Large intestine (tissue), 3 donors: ENCODE data around the gene LRRC1. TPM values are rescaled to one million over a fixed set of nuclear protein-coding genes. Genes with fewer than 3 reads are reported as not detected.
"Not testable (repeated sequence)": the region's sequence is repeated elsewhere in the genome, so short reads cannot be mapped to it uniquely, and the experiment has no call there.

ENCODE experiments used
- DNase-seq, 2 donors: peaks; one replicate each; pipeline versions ENCODE4 v3.0.0 to v3.0.0-alpha.2; 2013
- H3K27ac ChIP-seq: one replicate; pipeline ENCODE4 v1.5.1; 2013; ENCODE audit warnings: low read length
- H3K27me3 ChIP-seq: 2 replicates; pipeline ENCODE4 v1.6.1; 2013; ENCODE audit warnings: low read length; ENCODE audit not compliant: control insufficient read depth, insufficient read depth
- H3K36me3 ChIP-seq: 2 replicates; pipeline ENCODE4 v1.6.1; 2013; ENCODE audit warnings: low read length; ENCODE audit not compliant: control insufficient read depth, insufficient read depth
- H3K4me1 ChIP-seq: one replicate; pipeline ENCODE4 v1.6.1; 2013; ENCODE audit warnings: low read length; ENCODE audit not compliant: control insufficient read depth, insufficient read depth
- H3K4me3 ChIP-seq: one replicate; pipeline ENCODE4 v1.5.1; 2013; ENCODE audit warnings: low read length
- H3K9me3 ChIP-seq: one replicate; pipeline ENCODE4 v1.6.1; 2013; ENCODE audit warnings: mild to moderate bottlenecking, low read depth, low read length, moderate library complexity; ENCODE audit not compliant: control insufficient read depth
- WGBS: methylation state at CpG from one replicate; pipeline ENCODE4 v1.1.5; 2013; ENCODE audit warnings: low lambda C conversion rate; ENCODE audit not compliant: insufficient coverage; 5-methylcytosine and 5-hydroxymethylcytosine counted together
- polyA plus RNA-seq: library from polyadenylated mRNA; unstranded; fragments of 120-200 nt; gene quantifications from one replicate; pipeline ENCODE4 v1.2.1, GENCODE V29; 2013

LRRC1 gene
- polyA plus RNA-seq, 1 donor, result 40.6 TPM

DNA sequence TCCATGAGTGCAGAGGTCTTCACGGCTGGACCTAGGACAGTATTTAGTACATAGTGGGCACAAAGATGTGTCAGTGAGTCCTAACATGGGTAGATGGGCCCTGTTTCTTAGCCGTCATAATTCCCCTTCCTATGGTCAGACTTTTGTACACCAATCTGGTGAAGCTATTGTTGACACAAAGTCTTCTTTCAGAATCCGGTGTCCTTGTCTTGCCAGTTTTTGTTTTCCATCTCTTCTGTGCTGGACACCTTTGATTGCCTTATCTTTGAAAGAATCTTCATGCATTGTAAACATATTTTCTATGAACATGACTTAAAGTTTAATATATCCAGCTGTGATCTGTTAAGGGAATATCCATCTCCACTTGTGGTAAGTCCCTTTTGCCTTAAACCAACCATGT, 4.5 kb downstream of the LRRC1 start:
- H3K9me3 ChIP-seq, result no peaks in the 10 kb centered on the region
- no peak overlapping the region for H3K27ac ChIP-seq
- peaks cover 13% of the 10 kb centered on the region for H3K4me1 ChIP-seq
- H3K4me3 ChIP-seq, result no peak overlapping the region
- no peak for DNase-seq
- no peaks in the 10 kb centered on the region for H3K27me3 ChIP-seq
- no peaks in the 10 kb centered on the region for H3K36me3 ChIP-seq
- 90% methylated on average over 2 of the region's 3 CpGs for WGBS

DNA sequence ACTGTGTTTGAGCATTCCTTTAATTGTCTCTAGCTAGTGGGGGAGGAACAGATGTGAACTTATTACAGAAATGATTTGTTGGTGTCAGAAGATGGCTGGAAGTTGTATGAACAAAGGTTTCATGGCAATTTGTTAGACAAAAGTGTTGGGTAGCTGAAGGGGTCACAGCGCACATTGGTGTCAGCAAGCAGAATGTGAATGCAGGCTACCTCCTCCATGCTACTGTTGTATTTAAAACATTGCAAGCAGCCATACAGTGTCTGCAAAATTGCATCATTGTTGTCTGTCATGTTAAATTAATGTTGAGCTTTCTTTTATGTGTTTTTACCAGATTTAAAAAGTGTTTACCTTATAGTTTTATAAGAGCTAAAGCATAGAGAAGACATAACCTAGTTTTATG, 6.2 kb downstream of the LRRC1 start:
- 88% methylated on average over 1 of the region's 1 CpG for WGBS
- no peak for DNase-seq
- no peaks in the 10 kb centered on the region for H3K36me3 ChIP-seq
- H3K4me3 ChIP-seq, result no peak overlapping the region
- H3K4me1 ChIP-seq, result peaks cover 13% of the 10 kb centered on the region
- no peaks in the 10 kb centered on the region for H3K27me3 ChIP-seq
- H3K9me3 ChIP-seq, result no peaks in the 10 kb centered on the region
- H3K27ac ChIP-seq, result no peak overlapping the region

DNA sequence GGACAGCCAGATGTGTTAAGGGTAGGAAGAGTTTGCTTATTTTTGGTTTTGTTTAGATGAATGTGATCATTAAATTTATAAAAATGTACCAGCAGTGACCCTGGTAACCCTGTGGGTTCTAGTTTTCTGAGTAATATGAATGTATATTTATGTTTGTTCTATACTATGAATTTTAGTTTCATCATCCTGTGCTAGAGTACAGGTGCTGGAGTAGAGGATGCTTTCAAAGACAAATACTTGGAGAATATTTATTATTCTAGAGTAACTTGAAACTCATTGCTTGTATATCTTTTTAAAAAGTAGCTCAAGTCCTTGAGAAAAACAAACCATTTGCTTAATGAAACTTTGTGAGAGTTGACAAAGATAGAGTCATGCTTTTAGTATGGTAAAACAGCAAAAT, 7.8 kb downstream of the LRRC1 start:
- Histone ChIP-seq H3K9me3 (no peaks in the 10 kb centered on the region), H3K4me3 (no peak overlapping the region), H3K27ac (no peak overlapping the region), H3K27me3 (no peaks in the 10 kb centered on the region), H3K4me1 (peaks cover 3% of the 10 kb centered on the region), H3K36me3 (no peaks in the 10 kb centered on the region)
- DNase-seq, result no peak

DNA sequence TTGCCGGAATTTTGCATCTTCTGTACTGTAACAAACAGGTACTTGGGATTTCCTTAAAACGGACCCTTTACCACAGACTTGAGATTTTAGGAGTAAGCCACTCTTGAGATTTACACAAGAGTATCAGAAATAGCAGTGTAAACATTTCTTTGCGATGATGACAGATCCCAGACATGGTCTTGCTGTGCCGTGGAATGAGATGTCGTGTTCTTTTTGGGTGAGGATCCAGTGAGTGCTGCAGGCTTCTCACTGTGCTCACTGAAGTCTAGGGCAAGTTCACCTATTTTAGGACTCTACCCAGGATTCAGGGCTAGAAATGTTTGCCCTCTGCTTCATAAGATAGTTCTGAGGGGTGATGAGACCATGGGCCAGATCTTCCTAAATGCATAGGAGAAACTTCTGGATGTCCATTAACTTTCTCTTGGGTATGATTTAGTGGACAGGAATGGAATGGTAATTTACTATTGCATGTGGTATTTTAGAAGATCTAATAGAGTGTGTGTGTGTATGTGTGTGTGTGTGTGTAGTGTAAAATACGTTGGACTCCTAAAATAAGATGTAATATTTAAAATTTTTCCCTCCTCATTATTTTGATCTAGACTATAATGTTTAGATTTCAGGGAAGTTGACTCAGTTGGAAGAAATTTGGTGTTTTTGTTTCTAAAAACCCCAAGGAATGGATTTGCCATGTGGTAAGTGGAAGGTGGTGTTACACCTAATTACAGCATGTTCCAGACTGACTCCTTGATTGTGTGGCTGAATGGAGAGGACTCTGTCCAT, 8.5 kb downstream of the LRRC1 start:
- Histone ChIP-seq H3K9me3 (no peaks in the 10 kb centered on the region), H3K27ac (no peak overlapping the region), H3K4me1 (no peaks in the 10 kb centered on the region), H3K36me3 (no peaks in the 10 kb centered on the region), H3K27me3 (no peaks in the 10 kb centered on the region), H3K4me3 (no peak overlapping the region)
- DNase-seq, result no peak
- 100% methylated on average over 1 of the region's 6 CpGs for WGBS

DNA sequence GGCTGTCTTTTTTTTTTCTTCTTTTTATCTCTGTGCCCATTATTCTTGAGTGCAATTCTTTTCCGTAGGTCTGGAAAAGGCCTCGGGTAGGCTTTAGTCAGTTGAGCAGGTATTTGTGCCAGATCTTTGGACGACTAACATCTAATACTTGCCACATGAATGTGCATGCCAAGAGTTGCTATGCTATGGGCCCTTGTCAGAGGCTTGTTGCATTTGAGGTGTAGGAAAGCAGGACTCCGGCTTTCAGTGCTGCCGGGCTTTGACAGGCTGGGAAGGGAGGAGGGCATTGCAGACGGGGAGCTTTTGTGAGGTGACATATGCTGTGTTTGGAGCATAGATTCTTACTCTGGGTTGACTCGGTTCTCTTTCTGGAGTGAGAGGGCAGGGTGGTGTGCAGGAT, 10.2 kb downstream of the LRRC1 start:
- no peaks in the 10 kb centered on the region for H3K9me3 ChIP-seq
- H3K4me1 ChIP-seq, result no peaks in the 10 kb centered on the region
- H3K27ac ChIP-seq, result no peak overlapping the region
- H3K36me3 ChIP-seq, result no peaks in the 10 kb centered on the region
- no peaks in the 10 kb centered on the region for H3K27me3 ChIP-seq
- no CpG with 5 or more reads among the region's 7 CpGs for WGBS
- no peak for DNase-seq
- H3K4me3 ChIP-seq, result no peak overlapping the region

DNA sequence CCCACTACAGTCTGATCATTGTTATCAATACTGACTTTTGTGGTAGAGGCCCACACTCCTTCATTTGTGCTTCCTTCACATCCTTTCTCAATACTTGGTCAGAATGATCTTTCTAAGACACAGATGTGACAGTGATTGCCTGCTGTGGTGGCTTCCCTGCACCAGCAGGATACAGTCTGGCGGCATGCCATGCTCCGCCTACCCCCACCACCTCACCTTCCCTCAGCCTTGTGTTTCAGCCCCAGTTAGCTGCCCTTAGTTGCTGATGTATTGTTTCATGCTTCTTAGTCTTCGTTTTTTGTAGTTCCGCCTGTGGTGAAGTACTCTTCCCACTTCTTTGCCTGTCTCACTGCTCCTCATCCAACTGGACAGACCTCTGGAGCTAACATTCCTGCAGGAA, 10.9 kb downstream of the LRRC1 start:
- Histone ChIP-seq H3K27me3 (no peaks in the 10 kb centered on the region), H3K36me3 (no peaks in the 10 kb centered on the region), H3K9me3 (no peaks in the 10 kb centered on the region), H3K4me1 (peaks cover 2% of the 10 kb centered on the region), H3K4me3 (no peak overlapping the region), H3K27ac (no peak overlapping the region)
- 50% methylated on average over 1 of the region's 4 CpGs for WGBS
- DNase-seq, result no peak

DNA sequence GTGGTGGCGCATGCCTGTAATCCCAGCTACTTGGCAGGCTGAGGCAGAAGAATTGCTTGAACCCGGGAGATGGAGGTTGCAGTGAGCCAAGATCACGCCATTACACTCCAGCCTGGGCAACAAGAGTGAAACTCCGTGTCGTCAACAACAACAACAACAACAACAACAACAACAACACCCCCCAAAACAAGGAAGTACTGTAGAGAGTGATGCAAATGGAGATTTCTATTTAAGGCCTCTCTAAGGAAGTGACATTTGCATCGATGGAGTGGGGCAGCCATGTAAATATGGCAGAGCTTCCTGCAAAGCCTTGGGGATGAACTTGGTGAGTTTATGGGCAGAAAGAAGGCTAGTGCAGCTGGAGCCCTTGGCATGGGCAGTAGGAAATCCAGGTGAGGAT, 12.8 kb downstream of the LRRC1 start:
- H3K36me3 ChIP-seq, H3K27me3 ChIP-seq, H3K27ac ChIP-seq, DNase-seq, H3K9me3 ChIP-seq, H3K4me3 ChIP-seq: not testable (repeated sequence)
- peaks cover 13% of the 10 kb centered on the region for H3K4me1 ChIP-seq
- WGBS, result no CpG with 5 or more reads among the region's 6 CpGs

DNA sequence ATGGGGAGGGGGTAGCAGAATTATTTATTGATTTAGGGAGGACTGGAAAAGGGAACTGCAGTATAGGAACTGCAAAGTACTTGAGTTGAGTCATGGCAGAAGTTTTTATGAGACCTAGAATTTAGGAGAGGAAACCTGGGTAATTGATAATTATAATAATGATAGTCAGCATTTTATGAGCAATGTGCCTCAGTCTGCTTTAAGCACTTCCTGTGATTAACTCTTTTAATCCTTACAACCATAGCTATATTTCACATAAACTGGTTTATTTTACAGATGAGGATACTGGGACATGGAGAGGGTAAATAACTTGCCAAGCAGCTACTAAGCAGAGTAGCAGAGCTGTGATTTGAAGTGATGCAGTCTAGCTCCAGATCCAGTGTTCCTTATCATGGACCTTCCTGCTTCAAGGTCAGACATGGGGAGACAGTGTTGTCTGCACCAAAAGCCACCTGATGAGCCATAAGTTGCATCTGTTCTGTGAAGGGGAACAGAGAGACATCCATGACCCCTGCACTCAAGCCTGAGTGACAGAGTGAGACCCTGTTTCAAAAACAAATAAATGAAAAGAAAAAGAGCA, 13.6 kb downstream of the LRRC1 start:
- Histone ChIP-seq H3K27ac (no peak overlapping the region), H3K4me1 (peaks cover 20% of the 10 kb centered on the region), H3K4me3 (no peak overlapping the region), H3K36me3 (no peaks in the 10 kb centered on the region), H3K9me3 (no peaks in the 10 kb centered on the region), H3K27me3 (no peaks in the 10 kb centered on the region)
- DNase-seq, result no peak

DNA sequence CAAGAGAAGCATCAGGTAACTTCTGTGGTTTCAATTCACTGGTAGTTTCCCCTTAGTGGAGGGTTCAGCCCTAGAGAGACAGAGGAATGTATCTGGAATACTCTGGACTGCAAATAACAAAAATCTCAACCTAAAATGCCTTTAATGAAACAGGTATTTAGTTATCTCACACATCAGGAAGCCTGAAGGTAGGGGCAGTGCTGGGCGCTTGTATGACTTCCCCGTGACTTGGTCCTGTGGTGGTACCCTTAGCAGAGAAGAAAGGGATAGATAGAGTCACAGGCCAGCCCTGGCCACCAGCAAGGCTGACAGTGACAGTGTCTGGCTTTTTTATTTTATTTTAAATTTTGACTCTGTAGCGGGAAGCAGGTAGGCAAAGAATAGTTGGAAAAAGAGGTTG, 14.9 kb downstream of the LRRC1 start:
- H3K27ac ChIP-seq, result no peak overlapping the region
- no peak for DNase-seq
- no peak overlapping the region for H3K4me3 ChIP-seq
- H3K9me3 ChIP-seq, result no peaks in the 10 kb centered on the region
- H3K27me3 ChIP-seq, result no peaks in the 10 kb centered on the region
- no CpG with 5 or more reads among the region's 3 CpGs for WGBS
- no peaks in the 10 kb centered on the region for H3K36me3 ChIP-seq
- H3K4me1 ChIP-seq, result peaks cover 30% of the 10 kb centered on the region

DNA sequence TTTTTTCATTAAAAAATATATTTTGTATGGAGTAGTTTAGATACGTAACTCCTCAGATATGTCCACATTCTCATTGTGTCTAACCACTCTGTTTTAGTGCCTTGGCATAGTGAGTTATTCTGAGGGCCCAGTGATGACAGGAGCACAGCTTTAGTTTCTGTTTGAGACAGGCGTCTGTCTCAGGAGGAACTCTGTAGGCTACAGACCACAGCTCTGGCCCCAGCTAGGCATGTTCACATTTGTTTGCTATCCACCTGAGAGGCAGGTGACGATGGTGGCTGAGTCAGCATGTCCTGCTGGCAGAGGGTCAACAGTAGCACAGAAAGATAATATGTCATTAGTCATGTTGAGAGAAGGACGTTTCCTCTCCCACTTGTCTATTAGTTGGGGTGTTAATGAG, 16.3 kb downstream of the LRRC1 start:
- DNase-seq, result peak; percentile 84 to 95
- H3K4me3 ChIP-seq, result no peak overlapping the region
- H3K4me1 ChIP-seq, result peaks cover 37% of the 10 kb centered on the region
- no peaks in the 10 kb centered on the region for H3K36me3 ChIP-seq
- peak overlapping the region; percentile 77 for H3K27ac ChIP-seq
- no CpG with 5 or more reads among the region's 4 CpGs for WGBS
- H3K27me3 ChIP-seq, result no peaks in the 10 kb centered on the region
- H3K9me3 ChIP-seq, result no peaks in the 10 kb centered on the region

DNA sequence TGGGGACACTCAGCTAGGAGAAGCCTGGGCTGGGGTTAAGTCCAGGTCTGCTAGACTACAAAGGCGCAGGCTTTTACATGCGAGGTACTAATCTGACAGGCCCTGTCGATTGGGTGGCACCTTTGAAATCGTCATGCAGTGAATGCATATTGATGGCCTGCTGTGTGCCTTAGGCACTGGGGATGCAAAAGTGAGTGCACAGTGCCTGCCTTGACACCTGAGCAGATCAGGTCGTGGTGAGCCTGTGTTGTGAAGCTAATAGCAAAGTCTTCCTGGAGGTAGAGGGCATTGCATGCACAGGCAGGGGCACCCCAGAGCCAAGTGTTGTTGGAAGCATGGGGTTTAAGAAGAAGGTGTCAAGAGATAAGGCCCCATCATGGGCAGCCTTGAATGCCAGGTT, 16.9 kb downstream of the LRRC1 start:
- H3K4me3 ChIP-seq, result no peak overlapping the region
- peak overlapping the region; percentile 77 for H3K27ac ChIP-seq
- no peaks in the 10 kb centered on the region for H3K27me3 ChIP-seq
- WGBS, result no CpG with 5 or more reads among the region's 5 CpGs
- no peaks in the 10 kb centered on the region for H3K36me3 ChIP-seq
- peaks cover 37% of the 10 kb centered on the region for H3K4me1 ChIP-seq
- peak in 1 of 2 donors; percentile 17 for DNase-seq
- H3K9me3 ChIP-seq, result no peaks in the 10 kb centered on the region
